ENCODE results near the gene FCGR3A.
"Not testable (repeated sequence)": the region's sequence is repeated elsewhere in the genome, so short reads cannot be mapped to it uniquely, and the experiment has no call there.

FCGR3A gene

GRCh38 chr1:161549652-161550051 lies at the start of gene FCGR3A:
Gene FCGR3A, minus strand, starts transcription at chr1:161549818. Its CDS starts 82 bp downstream, at chr1:161549736.
- DNase-seq (ENCODE audit: low read depth): no peak

GRCh38 chr1:161597077-161597476 lies 47.5 kb upstream of the FCGR3A start:
- DNase-seq (ENCODE audit: low read depth): not testable (repeated sequence)

- DNase-seq (ENCODE audit: low read depth): not testable (repeated sequence)
These were observed 46.0 kb upstream of the FCGR3A start for GRCh38 chr1:161595583-161595982.

GRCh38 chr1:161595173-161595572 lies 45.6 kb upstream of the FCGR3A start:
- not testable (repeated sequence) for DNase-seq (ENCODE audit: low read depth)

GRCh38 chr1:161594269-161594984 lies 44.8 kb upstream of the FCGR3A start:
- DNase-seq (ENCODE audit: low read depth): not testable (repeated sequence)

- DNase-seq (ENCODE audit: low read depth): not testable (repeated sequence)
These were observed 43.6 kb upstream of the FCGR3A start for GRCh38 chr1:161593092-161593755.

- not testable (repeated sequence) for DNase-seq (ENCODE audit: low read depth)
These were observed 43.0 kb upstream of the FCGR3A start for GRCh38 chr1:161592586-161592985.

- DNase-seq (ENCODE audit: low read depth): not testable (repeated sequence)
These were observed 40.3 kb upstream of the FCGR3A start for GRCh38 chr1:161589920-161590319.

GRCh38 chr1:161589365-161589764 lies 39.7 kb upstream of the FCGR3A start:
- DNase-seq (ENCODE audit: low read depth): not testable (repeated sequence)

GRCh38 chr1:161588596-161588995 lies 39.0 kb upstream of the FCGR3A start:
- DNase-seq (ENCODE audit: low read depth): not testable (repeated sequence)

- DNase-seq (ENCODE audit: low read depth): not testable (repeated sequence)
These were observed 33.3 kb upstream of the FCGR3A start for GRCh38 chr1:161582882-161583281.

- not testable (repeated sequence) for DNase-seq (ENCODE audit: low read depth)
These were observed 31.4 kb upstream of the FCGR3A start for GRCh38 chr1:161580879-161581537.

- not testable (repeated sequence) for DNase-seq (ENCODE audit: low read depth)
These were observed 30.4 kb upstream of the FCGR3A start for GRCh38 chr1:161579856-161580507.

- not testable (repeated sequence) for DNase-seq (ENCODE audit: low read depth)
These were observed 27.1 kb upstream of the FCGR3A start for GRCh38 chr1:161576676-161577075.

GRCh38 chr1:161571703-161572102 lies 22.1 kb upstream of the FCGR3A start:
- DNase-seq (ENCODE audit: low read depth): not testable (repeated sequence)

GRCh38 chr1:161566602-161566960 lies 17.0 kb upstream of the FCGR3A start:
- not testable (repeated sequence) for DNase-seq (ENCODE audit: low read depth)

- not testable (repeated sequence) for DNase-seq (ENCODE audit: low read depth)
These were observed 13.9 kb upstream of the FCGR3A start for GRCh38 chr1:161563522-161563921.

GRCh38 chr1:161562441-161562840 lies 12.8 kb upstream of the FCGR3A start:
- DNase-seq (ENCODE audit: low read depth): not testable (repeated sequence)

- DNase-seq (ENCODE audit: low read depth): not testable (repeated sequence)
These were observed 11.5 kb upstream of the FCGR3A start for GRCh38 chr1:161560960-161561715.

GRCh38 chr1:161557506-161558450 lies 8.2 kb upstream of the FCGR3A start:
- DNase-seq (ENCODE audit: low read depth): not testable (repeated sequence)

Measured in EH (cell line).